GM19351 (cell line): ENCODE data around the gene PET100.

Experiments
- ATAC-seq: cut with Tn5 transposase; IDR thresholded peaks from one replicate; pipeline ENCODE4 v1.9.1; 2021; ENCODE audit warnings: mild to moderate bottlenecking, moderate library complexity; ENCODE audit not compliant: unreplicated experiment

Gene PET100

DNA sequence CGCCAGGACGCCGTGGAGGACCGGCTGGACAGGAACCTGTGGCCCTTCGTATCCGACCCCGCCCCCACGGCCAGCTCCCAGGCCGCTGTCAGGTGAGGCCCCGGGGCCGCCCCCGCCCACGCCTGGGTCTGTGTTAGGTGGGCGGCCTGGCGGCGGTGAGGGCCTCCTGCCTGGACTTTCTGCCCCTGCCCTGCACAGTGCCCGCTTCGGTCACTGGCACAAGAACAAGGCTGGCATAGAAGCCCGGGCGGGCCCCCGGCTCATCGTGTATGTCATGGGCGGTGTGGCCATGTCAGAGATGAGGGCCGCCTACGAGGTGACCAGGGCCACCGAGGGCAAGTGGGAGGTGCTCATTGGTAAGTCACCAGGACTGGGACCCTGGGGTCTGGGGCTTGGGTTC is 17.6 kb downstream of the PET100 start:
- no peak for ATAC-seq

- ATAC-seq: no peak
These were observed 18.8 kb downstream of the PET100 start for GRCh38 chr19:7648265-7649014.

GRCh38 chr19:7650148-7650547 is 20.6 kb downstream of the PET100 start:
- no peak for ATAC-seq

- no peak for ATAC-seq
These were observed 22.6 kb downstream of the PET100 start for GRCh38 chr19:7652061-7652641.

- no peak for ATAC-seq
These were observed 24.8 kb downstream of the PET100 start for GRCh38 chr19:7654401-7654800.

- ATAC-seq: no peak
These were observed 26.0 kb downstream of the PET100 start for GRCh38 chr19:7655581-7655980.

- no peak for ATAC-seq
These were observed 27.6 kb downstream of the PET100 start for GRCh38 chr19:7657131-7657751.

GRCh38 chr19:7658219-7658686 is 28.7 kb downstream of the PET100 start:
- ATAC-seq: peak; percentile 79

- no peak for ATAC-seq
These were observed 32.3 kb downstream of the PET100 start for GRCh38 chr19:7661744-7662538.

GRCh38 chr19:7662657-7663056 is 33.1 kb downstream of the PET100 start:
- no peak for ATAC-seq

DNA sequence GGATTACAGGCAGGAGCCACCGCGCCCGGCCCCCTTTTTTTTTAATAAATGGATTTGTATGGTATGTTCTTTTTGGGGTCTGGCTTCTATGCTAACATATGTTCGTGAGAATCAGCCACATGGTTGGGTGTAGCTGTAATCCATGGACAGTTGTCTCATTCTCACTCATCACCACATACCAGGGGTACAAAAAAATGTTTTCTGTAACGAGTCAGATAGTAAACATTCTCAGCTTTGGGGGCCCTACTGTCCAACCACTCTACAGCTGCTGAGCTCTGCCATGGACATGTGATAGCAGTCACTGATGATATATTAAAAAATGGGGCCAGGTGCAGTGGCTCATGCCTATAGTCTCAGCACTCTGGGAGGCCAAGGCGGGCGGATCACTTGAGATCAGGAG is 34.1 kb downstream of the PET100 start:
- no peak for ATAC-seq

DNA sequence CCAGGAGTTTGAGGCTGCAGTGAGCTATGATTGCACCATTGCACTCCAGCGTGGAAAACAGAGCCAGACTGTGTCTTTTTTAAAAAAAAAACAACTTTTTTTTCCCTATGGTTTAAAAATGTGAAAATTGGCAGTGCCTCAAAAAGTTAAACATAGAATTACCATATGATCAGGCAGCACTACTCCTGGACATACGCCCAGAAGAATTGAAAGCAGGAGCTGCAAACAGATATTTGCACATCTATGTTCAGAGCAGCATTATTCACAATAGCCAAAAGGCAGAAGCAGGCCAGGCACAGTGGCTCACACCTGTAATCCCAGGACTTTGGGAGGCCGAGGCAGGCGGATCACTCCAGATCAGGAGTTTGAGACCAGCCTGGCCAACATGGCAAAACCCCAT is 35.5 kb downstream of the PET100 start:
- no peak for ATAC-seq

GRCh38 chr19:7668842-7669241 is 39.2 kb downstream of the PET100 start, which contains the start of gene RETN:
Gene RETN (plus strand): TSS chr19:7669049. CDS start chr19:7669327, 278 bp downstream.
- ATAC-seq: no peak

DNA sequence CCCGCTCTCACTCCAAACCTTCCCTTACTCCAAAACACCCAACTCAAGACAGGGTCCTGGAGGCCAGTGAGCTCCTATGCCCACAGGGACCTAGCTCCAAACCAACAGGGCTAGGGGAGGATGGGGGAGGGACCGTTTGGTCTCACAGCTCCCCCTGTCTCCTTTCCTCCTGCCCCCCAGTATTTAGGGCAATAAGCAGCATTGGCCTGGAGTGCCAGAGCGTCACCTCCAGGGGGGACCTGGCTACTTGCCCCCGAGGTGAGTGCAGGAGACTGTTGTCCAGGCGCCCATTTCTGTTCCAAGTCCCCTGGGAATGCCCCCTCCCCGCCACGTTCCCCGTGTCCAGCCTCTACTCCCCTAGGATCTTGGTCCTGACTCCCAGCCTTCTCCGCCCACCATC is 40.0 kb downstream of the PET100 start:
- no peak for ATAC-seq

GRCh38 chr19:7670150-7670783 is 40.7 kb downstream of the PET100 start:
- no peak for ATAC-seq

- ATAC-seq: no peak
These were observed 41.2 kb downstream of the PET100 start for GRCh38 chr19:7670790-7671189.

- no peak for ATAC-seq
These were observed 42.9 kb downstream of the PET100 start for GRCh38 chr19:7672522-7672921.

DNA sequence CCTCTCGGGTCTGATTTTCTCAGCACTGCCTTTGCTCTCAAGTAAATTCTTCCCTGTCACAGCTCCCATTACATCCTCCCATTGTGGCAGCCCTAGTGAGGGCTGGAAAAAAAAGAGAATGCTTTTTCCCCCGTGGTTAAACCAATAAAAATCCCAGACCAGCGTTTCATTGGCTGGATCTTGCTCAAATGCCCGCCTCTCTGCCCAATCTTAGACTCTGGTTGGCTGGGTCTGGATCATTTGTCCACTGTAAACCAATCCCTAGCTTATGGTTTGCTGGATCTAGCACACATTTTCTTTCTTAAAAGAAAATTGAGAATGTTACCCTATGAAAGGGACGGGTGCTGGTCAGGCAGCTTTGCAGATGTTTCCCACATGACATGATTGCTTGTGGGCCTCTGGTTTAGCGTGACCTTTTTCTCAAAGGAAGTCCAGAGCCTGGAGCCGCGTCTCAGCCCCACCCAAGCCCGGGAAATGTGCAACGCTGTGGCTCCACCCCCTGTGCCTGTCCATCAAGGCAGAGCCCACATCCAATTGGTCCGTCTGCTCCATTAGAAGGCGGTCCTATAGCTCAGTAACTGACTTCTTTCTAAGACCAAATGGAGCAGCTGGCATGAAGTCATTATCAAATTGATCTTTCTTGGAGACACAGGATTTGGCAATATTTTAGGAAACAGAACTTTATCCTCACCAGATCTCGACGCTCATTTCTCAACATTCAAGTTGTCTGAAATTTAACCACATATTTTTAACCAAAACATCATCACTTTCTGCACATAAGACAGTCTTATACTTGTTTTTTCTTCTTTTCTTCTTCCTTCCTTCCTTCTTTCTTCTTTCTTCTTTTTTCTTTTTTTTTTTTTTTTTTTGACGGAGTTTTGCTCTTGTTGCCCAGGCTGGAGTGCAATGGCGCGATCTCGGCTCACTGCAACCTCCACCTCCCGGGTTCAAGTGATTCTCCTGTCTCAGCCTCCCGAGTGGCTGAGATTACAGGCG is 44.7 kb downstream of the PET100 start:
- no peak for ATAC-seq

DNA sequence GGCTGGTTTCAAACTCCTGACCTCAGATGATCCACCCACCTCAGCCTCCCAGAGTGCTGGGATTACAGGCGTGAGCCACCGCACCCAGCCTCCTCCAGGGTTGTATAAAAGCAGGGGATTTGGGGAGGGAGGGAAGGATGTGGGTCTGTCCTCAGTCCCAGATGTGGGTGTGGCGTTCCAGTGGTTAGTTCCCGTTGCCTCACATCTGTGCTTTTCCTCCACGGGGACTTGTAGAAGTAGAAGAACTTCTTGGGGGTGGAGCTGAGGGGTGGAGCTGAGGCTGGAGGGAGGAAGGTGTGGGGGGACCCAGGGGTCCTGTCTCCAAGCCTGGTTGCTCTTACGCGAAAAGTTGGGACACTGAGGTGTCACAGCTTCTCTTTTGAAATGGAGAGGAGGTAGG is 46.8 kb downstream of the PET100 start:
- no peak for ATAC-seq

- no peak for ATAC-seq
These were observed 47.3 kb downstream of the PET100 start, which contains the start of gene MCEMP1 for GRCh38 chr19:7676854-7677253. Gene MCEMP1 (plus strand): TSS chr19:7677090. CDS start chr19:7677121, 31 bp downstream.
